Caki2 (cell line): ENCODE data around the gene ZC3H7A. TPM values are rescaled to one million over a fixed set of nuclear protein-coding genes. Genes with fewer than 3 reads are reported as not detected.

Experiments used
- DNase-seq: peaks from one replicate; pipeline ENCODE4 v3.0.0-alpha.2; 2015; ENCODE audit warnings: low read depth
- in situ Hi-C: cut with HindIII; loops from 2 replicates; pipeline ENCODE4 v1.10.0; 2016; ENCODE audit warnings: low sequenced_read_pairs, low pct_unique_long_range_greater_than_20kb, mixed read lengths
- total RNA-seq: library from RNA; depleted of rRNA; stranded (reverse); fragments of >200 nt; shearing (Covaris generic); gene quantifications from 2 replicates; pipeline ENCODE4 v1.2.3, GENCODE V29; 2014; ENCODE audit warnings: low replicate concordance; rRNA removed

ZC3H7A gene
- total RNA-seq, 1 experiment from 2014 or later = 31.2 TPM

GRCh38 chr16:11719762-11720161, 77.3 kb downstream of the ZC3H7A start:
- DNase-seq = no peak
- in situ Hi-C loops = no loop called here

- in situ Hi-C loops = no loop called here
- DNase-seq = no peak
These were observed 77.9 kb downstream of the ZC3H7A start for GRCh38 chr16:11719171-11719570.

DNA sequence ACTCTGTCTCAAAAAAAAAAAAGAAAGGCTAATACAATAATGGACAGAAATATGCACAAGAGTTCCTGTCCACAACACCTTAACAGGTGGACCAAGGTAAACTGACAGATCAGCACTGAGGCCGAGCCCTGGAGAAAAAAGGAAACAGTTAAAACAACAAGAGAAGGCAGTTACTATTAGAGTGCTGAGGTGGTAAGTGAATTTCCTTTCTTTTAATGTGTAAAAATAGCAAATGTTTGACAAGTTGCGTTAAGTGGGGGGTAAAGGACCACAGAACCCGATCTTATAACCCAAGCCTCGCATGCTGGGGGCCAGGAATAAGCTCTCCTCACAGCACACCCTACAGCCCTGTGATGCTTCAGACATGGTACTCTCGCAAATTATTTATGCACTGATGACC, 79.2 kb downstream of the ZC3H7A start:
- in situ Hi-C loops = no loop called here
- no peak for DNase-seq

DNA sequence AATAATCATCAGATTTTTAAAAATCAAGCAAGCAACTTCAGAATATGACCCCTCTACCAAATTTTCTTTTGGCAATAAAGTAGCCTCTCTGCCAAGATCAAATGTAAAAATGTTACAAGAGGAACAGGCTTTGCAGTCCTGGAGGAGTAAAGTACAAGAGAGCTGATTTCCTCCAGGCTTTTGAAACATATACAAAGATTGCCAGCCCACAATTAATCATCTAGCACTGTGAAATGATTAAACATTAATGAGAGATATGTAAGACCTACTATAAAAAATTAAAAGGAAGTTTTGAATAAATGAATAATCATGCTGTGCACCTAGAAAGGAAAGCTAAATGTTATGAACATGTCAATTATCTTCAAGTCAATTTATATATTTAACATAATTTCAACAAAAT, 80.7 kb downstream of the ZC3H7A start:
- DNase-seq = no peak
- in situ Hi-C loops = no loop called here

- in situ Hi-C loops = no loop called here
- no peak for DNase-seq
These were observed 81.7 kb downstream of the ZC3H7A start for GRCh38 chr16:11715246-11715947.

DNA sequence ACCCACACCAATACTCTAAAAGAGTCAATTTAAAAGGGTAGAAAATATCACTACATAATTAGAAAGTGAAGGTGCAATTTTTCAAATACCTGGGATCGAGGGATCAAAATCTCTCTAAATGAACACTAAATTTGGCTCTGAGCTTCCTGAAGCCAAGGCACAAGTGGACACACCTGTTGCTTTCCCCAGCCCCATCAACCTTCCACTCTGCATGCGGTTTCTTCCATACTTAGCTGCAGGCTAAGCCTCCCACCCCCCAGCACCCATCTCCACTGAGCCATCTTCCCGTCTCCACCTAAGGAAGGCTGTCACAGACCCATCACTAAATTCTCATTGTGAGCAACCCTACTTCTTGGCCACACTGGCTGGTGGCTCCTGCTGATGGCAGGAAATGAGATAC, 84.9 kb downstream of the ZC3H7A start:
- in situ Hi-C loops = no loop called here

DNA sequence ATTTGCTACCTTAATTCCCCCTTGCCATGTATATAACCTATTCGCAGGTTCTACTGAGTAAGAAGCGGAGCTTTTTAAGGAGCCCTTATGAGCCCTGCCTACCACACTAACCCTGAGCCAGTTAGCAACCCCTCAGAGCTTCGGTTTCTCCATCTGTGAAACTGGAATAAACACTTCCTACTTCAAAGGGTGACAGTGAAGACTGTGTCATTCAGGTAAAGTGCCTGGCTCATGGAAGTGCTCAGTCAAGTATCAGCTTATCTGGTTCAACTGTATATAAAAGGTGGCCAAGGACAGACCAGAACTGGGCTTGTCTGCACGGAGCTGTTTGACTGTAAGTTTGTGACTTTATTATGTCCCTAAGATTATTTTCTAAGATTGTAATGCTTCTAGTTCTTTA, 85.4 kb downstream of the ZC3H7A start:
- in situ Hi-C loops = no loop called here
- no peak for DNase-seq

More for the DNA sequence above, 84.9 kb downstream of the ZC3H7A start:
- no peak for DNase-seq

GRCh38 chr16:11708421-11708820, 88.6 kb downstream of the ZC3H7A start:
- in situ Hi-C loops = no loop called here
- no peak for DNase-seq

DNA sequence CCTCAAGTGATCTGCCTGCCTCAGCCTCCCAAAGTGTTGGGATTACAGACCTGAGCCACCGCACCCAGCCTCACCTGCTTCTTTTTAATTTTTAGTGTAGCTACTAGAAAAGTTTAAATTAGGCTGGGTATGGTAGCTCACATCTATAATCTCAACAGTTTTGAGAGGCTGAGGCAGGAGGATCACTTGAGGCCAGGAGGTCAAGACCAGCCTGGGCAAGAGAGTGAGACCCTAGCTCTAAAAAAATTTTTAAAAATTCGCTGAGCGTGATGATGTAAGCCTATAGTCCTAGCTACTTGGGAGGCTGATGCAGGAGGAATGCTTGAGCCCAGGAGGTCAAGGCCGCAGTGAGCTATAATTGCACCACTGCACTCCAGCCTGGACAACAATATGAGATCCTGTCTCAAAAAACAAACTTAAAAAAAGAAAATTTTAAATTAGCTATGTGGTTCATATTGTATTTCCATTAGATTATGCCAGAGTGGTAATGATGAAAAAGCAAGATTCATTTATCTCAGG, 89.3 kb downstream of the ZC3H7A start:
- in situ Hi-C loops = no loop called here
- no peak for DNase-seq

GRCh38 chr16:11706180-11706742, 90.8 kb downstream of the ZC3H7A start:
- no peak for DNase-seq
- in situ Hi-C loops = no loop called here

- in situ Hi-C loops = no loop called here
- no peak for DNase-seq
These were observed 91.6 kb downstream of the ZC3H7A start for GRCh38 chr16:11705311-11706025.

Other genes starting within 250 kb of the ZC3H7A start
- gene LITAF, start 210.3 kb downstream of the ZC3H7A start, total RNA-seq = 105 and 111 TPM in 2 replicates
- 17.4 and 17.7 TPM in 2 replicates for gene SNN, start 128.8 kb downstream of the ZC3H7A start, total RNA-seq
- gene TXNDC11, start 54.4 kb downstream of the ZC3H7A start, total RNA-seq = 48.9 and 54.7 TPM in 2 replicates
- 196 and 259 TPM in 2 replicates for gene RSL1D1, start 54.3 kb upstream of the ZC3H7A start, total RNA-seq
- gene GSPT1, start 118.7 kb upstream of the ZC3H7A start, total RNA-seq = 19.2 and 35.4 TPM in 2 replicates
- gene NPIPB2, start 144.8 kb upstream of the ZC3H7A start, total RNA-seq = 9.5 and 17.1 TPM in 2 replicates
- gene TNFRSF17, start 168.0 kb upstream of the ZC3H7A start, total RNA-seq = not detected in 2 replicates
- gene SNX29, start 179.5 kb upstream of the ZC3H7A start, total RNA-seq = 47.8 and 72.1 TPM in 2 replicates